HL-60 (cell line): ENCODE data around the gene STAT6.

Experiments used
- TF ChIP-seq, protein P1 (sequence below): IDR thresholded peaks from one replicate; pipeline ENCODE4 v1.5.1; 2011; ENCODE audit warnings: low read length, control low read depth, inconsistent platforms; ENCODE audit not compliant: insufficient read depth
- TF ChIP-seq, protein P2 (sequence below): IDR thresholded peaks from 2 replicates; pipeline ENCODE4 v1.6.1; 2012; ENCODE audit warnings: low read depth; ENCODE audit not compliant: insufficient replicate concordance

GRCh38 chr12:57098546-57098945 lies 12.6 kb downstream of the STAT6 start:
- TF ChIP-seq, protein P1, sequence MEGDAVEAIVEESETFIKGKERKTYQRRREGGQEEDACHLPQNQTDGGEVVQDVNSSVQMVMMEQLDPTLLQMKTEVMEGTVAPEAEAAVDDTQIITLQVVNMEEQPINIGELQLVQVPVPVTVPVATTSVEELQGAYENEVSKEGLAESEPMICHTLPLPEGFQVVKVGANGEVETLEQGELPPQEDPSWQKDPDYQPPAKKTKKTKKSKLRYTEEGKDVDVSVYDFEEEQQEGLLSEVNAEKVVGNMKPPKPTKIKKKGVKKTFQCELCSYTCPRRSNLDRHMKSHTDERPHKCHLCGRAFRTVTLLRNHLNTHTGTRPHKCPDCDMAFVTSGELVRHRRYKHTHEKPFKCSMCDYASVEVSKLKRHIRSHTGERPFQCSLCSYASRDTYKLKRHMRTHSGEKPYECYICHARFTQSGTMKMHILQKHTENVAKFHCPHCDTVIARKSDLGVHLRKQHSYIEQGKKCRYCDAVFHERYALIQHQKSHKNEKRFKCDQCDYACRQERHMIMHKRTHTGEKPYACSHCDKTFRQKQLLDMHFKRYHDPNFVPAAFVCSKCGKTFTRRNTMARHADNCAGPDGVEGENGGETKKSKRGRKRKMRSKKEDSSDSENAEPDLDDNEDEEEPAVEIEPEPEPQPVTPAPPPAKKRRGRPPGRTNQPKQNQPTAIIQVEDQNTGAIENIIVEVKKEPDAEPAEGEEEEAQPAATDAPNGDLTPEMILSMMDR, result no peak
- TF ChIP-seq, protein P2, sequence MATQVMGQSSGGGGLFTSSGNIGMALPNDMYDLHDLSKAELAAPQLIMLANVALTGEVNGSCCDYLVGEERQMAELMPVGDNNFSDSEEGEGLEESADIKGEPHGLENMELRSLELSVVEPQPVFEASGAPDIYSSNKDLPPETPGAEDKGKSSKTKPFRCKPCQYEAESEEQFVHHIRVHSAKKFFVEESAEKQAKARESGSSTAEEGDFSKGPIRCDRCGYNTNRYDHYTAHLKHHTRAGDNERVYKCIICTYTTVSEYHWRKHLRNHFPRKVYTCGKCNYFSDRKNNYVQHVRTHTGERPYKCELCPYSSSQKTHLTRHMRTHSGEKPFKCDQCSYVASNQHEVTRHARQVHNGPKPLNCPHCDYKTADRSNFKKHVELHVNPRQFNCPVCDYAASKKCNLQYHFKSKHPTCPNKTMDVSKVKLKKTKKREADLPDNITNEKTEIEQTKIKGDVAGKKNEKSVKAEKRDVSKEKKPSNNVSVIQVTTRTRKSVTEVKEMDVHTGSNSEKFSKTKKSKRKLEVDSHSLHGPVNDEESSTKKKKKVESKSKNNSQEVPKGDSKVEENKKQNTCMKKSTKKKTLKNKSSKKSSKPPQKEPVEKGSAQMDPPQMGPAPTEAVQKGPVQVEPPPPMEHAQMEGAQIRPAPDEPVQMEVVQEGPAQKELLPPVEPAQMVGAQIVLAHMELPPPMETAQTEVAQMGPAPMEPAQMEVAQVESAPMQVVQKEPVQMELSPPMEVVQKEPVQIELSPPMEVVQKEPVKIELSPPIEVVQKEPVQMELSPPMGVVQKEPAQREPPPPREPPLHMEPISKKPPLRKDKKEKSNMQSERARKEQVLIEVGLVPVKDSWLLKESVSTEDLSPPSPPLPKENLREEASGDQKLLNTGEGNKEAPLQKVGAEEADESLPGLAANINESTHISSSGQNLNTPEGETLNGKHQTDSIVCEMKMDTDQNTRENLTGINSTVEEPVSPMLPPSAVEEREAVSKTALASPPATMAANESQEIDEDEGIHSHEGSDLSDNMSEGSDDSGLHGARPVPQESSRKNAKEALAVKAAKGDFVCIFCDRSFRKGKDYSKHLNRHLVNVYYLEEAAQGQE, result no peak
